Epidermal melanocyte (primary cell): ENCODE measurements around the gene DNTTIP2.
"Not testable (repeated sequence)": the region's sequence is repeated elsewhere in the genome, so short reads cannot be mapped to it uniquely, and the experiment has no call there.

Experiments used
- DNase-seq: peaks from one replicate; pipeline ENCODE4 v3.0.0; 2011; ENCODE audit warnings: low spot score; ENCODE audit not compliant: insufficient read length

The DNTTIP2 gene

GRCh38 chr1:93877529-93877928 is 1.5 kb downstream of the DNTTIP2 start:
- no peak for DNase-seq

- DNase-seq: no peak
Observed at GRCh38 chr1:93876244-93876643, 2.8 kb downstream of the DNTTIP2 start.

- DNase-seq: no peak
Observed at GRCh38 chr1:93874025-93874651, 4.9 kb downstream of the DNTTIP2 start.

GRCh38 chr1:93871366-93871765 is 7.6 kb downstream of the DNTTIP2 start:
- no peak for DNase-seq

- no peak for DNase-seq
Observed at GRCh38 chr1:93869653-93870052, 9.4 kb downstream of the DNTTIP2 start.

- DNase-seq: not testable (repeated sequence)
Observed at GRCh38 chr1:93868492-93868891, 10.5 kb downstream of the DNTTIP2 start.

- DNase-seq: no peak
Observed at GRCh38 chr1:93865253-93865652, 13.8 kb downstream of the DNTTIP2 start.

- no peak for DNase-seq
Observed at GRCh38 chr1:93864175-93864574, 14.8 kb downstream of the DNTTIP2 start.

GRCh38 chr1:93857653-93858052 is 21.4 kb downstream of the DNTTIP2 start:
- DNase-seq: not testable (repeated sequence)

- not testable (repeated sequence) for DNase-seq
Observed at GRCh38 chr1:93855983-93856382, 23.0 kb downstream of the DNTTIP2 start.

- no peak for DNase-seq
Observed at GRCh38 chr1:93853940-93854339, 25.1 kb downstream of the DNTTIP2 start.

GRCh38 chr1:93851878-93852277 is 27.1 kb downstream of the DNTTIP2 start:
- DNase-seq: no peak

GRCh38 chr1:93851327-93851712 is 27.7 kb downstream of the DNTTIP2 start:
- DNase-seq: no peak

GRCh38 chr1:93850687-93851326 is 28.2 kb downstream of the DNTTIP2 start:
- not testable (repeated sequence) for DNase-seq

- DNase-seq: no peak
Observed at GRCh38 chr1:93848350-93848883, 30.6 kb downstream of the DNTTIP2 start.

- no peak for DNase-seq
Observed at GRCh38 chr1:93847811-93848288, 31.2 kb downstream of the DNTTIP2 start.

GRCh38 chr1:93846992-93847810 is 31.8 kb downstream of the DNTTIP2 start:
- peak; percentile 75 for DNase-seq

- peak; percentile 80 for DNase-seq
Observed at GRCh38 chr1:93846206-93846991, 32.6 kb downstream of the DNTTIP2 start.

GRCh38 chr1:93845538-93846205 is 33.3 kb downstream of the DNTTIP2 start:
- DNase-seq: no peak

GRCh38 chr1:93844262-93845045 is 34.6 kb downstream of the DNTTIP2 start:
- peak; percentile 72 for DNase-seq
